ENCODE results near the gene POLR3H.

DNA sequence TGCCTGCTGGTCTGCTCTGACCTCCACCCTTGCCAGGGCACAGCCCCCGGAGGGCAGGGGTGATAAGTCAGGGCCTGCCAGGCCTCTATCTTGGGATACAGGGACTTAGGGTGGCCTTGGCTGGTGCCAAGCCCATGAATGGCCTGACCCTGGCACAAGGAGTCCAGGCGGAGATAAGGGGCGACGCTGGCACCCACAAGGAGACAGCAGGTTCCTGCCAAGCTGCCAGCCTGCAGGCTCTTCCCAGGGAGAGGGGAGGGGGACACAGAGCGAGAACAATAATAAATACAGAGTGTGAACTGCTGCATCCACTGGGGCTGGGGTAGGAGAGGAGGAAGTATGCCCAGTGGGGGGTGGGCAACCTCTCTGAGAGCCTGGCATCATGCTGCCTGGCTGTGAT lies 17.5 kb upstream of the POLR3H start:
- TF ChIP-seq EZH2 (IDR thresholded peaks at IDR 0.05; ENCODE audit: borderline replicate concordance, low read length): no peak
- TF ChIP-seq, protein P1, sequence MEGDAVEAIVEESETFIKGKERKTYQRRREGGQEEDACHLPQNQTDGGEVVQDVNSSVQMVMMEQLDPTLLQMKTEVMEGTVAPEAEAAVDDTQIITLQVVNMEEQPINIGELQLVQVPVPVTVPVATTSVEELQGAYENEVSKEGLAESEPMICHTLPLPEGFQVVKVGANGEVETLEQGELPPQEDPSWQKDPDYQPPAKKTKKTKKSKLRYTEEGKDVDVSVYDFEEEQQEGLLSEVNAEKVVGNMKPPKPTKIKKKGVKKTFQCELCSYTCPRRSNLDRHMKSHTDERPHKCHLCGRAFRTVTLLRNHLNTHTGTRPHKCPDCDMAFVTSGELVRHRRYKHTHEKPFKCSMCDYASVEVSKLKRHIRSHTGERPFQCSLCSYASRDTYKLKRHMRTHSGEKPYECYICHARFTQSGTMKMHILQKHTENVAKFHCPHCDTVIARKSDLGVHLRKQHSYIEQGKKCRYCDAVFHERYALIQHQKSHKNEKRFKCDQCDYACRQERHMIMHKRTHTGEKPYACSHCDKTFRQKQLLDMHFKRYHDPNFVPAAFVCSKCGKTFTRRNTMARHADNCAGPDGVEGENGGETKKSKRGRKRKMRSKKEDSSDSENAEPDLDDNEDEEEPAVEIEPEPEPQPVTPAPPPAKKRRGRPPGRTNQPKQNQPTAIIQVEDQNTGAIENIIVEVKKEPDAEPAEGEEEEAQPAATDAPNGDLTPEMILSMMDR (conservative IDR thresholded peaks at IDR 0.05 in 1 of 2, IDR thresholded peaks at IDR 0.05 in 1 of 2; ENCODE audit: extremely low read depth in 1 of 2, insufficient read depth in 1 of 2, low read depth in 1 of 2, low read length in 2 of 2): no peak
